Thyroid gland (tissue), 4 donors: ENCODE data around the gene SRP68.

Experiments
- CTCF ChIP-seq, 6 experiments: fragments of 200-600 bp in 3 of 6; fragments of 450-650 bp in 3 of 6; sonication (generic) in 3 of 6; IDR thresholded peaks; one replicate each; pipeline ENCODE4 v1.5.1; 2016 to 2019; ENCODE audit warnings: antibody characterized with exemption in 6 of 6, mild to moderate bottlenecking in 2 of 6, inconsistent platforms in 1 of 6, moderate library complexity in 1 of 6
- POLR2A ChIP-seq, 2 donors: fragments of 450-650 bp; IDR thresholded peaks; one replicate each; pipeline ENCODE4 v1.6.1; 2017; ENCODE audit warnings: antibody characterized with exemption in 2 of 2, mild to moderate bottlenecking in 2 of 2, moderate library complexity in 1 of 2

GRCh38 chr17:76085066-76085730, 12.9 kb upstream of the SRP68 start:
- TF ChIP-seq POLR2A (IDR thresholded peaks at IDR 0.05) (no peak), CTCF (IDR thresholded peaks at IDR 0.05) (no peak)
